Measurements from ENCODE around the gene FYCO1. TPM values are rescaled to one million over a fixed set of nuclear protein-coding genes. Genes with fewer than 3 reads are reported as not detected.

Gene FYCO1
- total RNA-seq, 4 donors from 2014 or later, result 38.2 to 66.6 (median 50.5) TPM

DNA sequence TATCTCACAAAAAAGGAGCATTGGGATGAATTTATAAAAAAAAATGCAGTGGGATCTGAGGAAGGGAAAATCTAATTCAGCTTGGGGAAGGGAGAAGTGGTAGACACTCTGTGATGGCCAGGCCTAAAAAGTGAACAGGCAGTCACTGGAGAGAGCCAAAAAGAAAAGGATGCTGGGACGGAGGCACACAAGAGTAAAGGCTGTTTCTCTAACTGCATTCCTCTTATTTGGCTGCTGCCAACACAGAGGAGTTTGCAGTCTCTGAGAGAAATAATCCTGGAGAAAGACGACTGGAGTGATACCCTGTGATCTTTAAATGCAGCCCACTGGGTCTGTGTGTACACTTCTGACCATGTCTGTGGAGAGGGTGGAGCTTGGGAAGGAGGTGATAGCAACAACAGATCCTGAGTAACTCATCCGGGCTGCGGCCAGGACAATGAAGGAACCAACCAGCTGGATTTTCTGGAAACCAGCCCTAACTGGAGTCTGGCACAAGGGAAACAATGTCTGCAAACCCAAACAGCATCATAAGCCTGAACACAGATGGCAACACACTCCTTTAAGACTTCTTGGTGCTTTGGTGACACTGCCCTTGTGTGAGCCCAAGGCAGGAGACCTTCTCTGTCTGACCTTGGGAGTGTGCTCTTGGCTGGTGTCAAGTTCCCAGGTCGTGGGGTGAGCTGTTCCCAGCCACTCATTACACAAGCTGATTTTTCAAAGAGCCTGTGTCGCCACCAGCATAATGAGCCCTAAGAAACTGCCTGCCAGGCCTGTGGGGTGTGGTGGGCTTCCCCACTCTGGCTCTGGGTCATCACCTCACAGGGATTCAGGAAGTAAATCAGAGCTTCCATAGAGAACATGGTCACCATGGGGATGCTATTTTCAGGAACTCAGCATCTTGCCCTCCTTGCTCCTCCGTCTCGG lies 8.0 kb downstream of the FYCO1 start:
- no peak overlapping the region for H3K4me3 ChIP-seq (replicated peaks in 1 of 3)
- H3K4me1 ChIP-seq, result peaks cover 70 to 86% of the 10 kb centered on the region in 2 donors
- H3K36me3 ChIP-seq, result peaks cover 12 to 13% of the 10 kb centered on the region in 2 donors
- no peaks in the 10 kb centered on the region for H3K9me3 ChIP-seq
- peak; percentile 30 to 57 for DNase-seq
- intact Hi-C loops (cut with DNase I), result no loop called here
- TF ChIP-seq POLR2A (IDR thresholded peaks at IDR 0.05), result no peak
- TF ChIP-seq, protein P1, sequence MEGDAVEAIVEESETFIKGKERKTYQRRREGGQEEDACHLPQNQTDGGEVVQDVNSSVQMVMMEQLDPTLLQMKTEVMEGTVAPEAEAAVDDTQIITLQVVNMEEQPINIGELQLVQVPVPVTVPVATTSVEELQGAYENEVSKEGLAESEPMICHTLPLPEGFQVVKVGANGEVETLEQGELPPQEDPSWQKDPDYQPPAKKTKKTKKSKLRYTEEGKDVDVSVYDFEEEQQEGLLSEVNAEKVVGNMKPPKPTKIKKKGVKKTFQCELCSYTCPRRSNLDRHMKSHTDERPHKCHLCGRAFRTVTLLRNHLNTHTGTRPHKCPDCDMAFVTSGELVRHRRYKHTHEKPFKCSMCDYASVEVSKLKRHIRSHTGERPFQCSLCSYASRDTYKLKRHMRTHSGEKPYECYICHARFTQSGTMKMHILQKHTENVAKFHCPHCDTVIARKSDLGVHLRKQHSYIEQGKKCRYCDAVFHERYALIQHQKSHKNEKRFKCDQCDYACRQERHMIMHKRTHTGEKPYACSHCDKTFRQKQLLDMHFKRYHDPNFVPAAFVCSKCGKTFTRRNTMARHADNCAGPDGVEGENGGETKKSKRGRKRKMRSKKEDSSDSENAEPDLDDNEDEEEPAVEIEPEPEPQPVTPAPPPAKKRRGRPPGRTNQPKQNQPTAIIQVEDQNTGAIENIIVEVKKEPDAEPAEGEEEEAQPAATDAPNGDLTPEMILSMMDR (IDR thresholded peaks at IDR 0.05), result no peak
- 45% methylated on average over 7 to 8 of the region's 8 CpGs for WGBS, 2 donors
- peak overlapping the region; percentile 79 to 84 (median 80) for H3K27ac ChIP-seq
- H3K27me3 ChIP-seq, result no peaks in the 10 kb centered on the region

- TF ChIP-seq POLR2A (IDR thresholded peaks at IDR 0.05), result peak in 1 of 2 donors; percentile 30
- TF ChIP-seq, protein P1 (IDR thresholded peaks at IDR 0.05), result no peak
- intact Hi-C loops (cut with DNase I), result no loop called here
- peaks cover 66 to 79% of the 10 kb centered on the region in 2 donors for H3K4me1 ChIP-seq
- H3K4me3 ChIP-seq (replicated peaks in 1 of 3), result no peak overlapping the region
- peaks cover 14 to 17% of the 10 kb centered on the region in 2 donors for H3K36me3 ChIP-seq
- H3K27ac ChIP-seq, result peak overlapping the region; percentile 79 to 84 (median 80)
- H3K27me3 ChIP-seq, result no peaks in the 10 kb centered on the region
- peak; percentile 43 to 69 for DNase-seq
- WGBS, 2 donors, result 57 to 62% methylated on average over 5 of the region's 5 CpGs
- no peaks in the 10 kb centered on the region for H3K9me3 ChIP-seq
Measured at GRCh38 chr3:45986303-45986982, 9.2 kb downstream of the FYCO1 start.

GRCh38 chr3:45985532-45986302 lies 9.9 kb downstream of the FYCO1 start:
- intact Hi-C loops (cut with DNase I), result no loop called here
- Histone ChIP-seq H3K36me3 (peaks cover 14 to 19% of the 10 kb centered on the region in 2 donors), H3K4me1 (peaks cover 71 to 83% of the 10 kb centered on the region in 2 donors), H3K9me3 (no peaks in the 10 kb centered on the region), H3K27me3 (no peaks in the 10 kb centered on the region), H3K27ac (peak overlapping the region; percentile 79 to 84 (median 80)), H3K4me3 (replicated peaks in 1 of 3) (no peak overlapping the region)
- TF ChIP-seq POLR2A (IDR thresholded peaks at IDR 0.05), result no peak
- TF ChIP-seq, protein P1 (IDR thresholded peaks at IDR 0.05), result no peak
- WGBS, 2 donors, result 89% methylated on average over 11 to 13 of the region's 13 CpGs
- no peak for DNase-seq

GRCh38 chr3:45984331-45985312 lies 11.0 kb downstream of the FYCO1 start:
- peaks cover 14 to 28% of the 10 kb centered on the region in 2 donors for H3K36me3 ChIP-seq
- intact Hi-C loops (cut with DNase I), result no loop called here
- no peaks in the 10 kb centered on the region for H3K9me3 ChIP-seq
- H3K4me3 ChIP-seq (replicated peaks in 1 of 3), result no peak overlapping the region
- peak; percentile 60 to 70 for DNase-seq
- H3K4me1 ChIP-seq, result peaks cover 61 to 75% of the 10 kb centered on the region in 2 donors
- H3K27ac ChIP-seq, result peak overlapping the region; percentile 40 to 84 (median 80)
- no peaks in the 10 kb centered on the region for H3K27me3 ChIP-seq
- TF ChIP-seq, protein P1 (IDR thresholded peaks at IDR 0.05), result no peak
- no peak for TF ChIP-seq POLR2A (IDR thresholded peaks at IDR 0.05)
- 67 to 74% methylated on average over 6 to 8 of the region's 8 CpGs for WGBS, 2 donors

Measured in thyroid gland (tissue), 4 donors.